Smooth muscle cell (in vitro differentiated cells): ENCODE results near the gene PARVG. TPM values are rescaled to one million over a fixed set of nuclear protein-coding genes. Genes with fewer than 3 reads are reported as not detected.

Experiments used
- DNase-seq: peaks from one replicate; lab custom pipeline; 2025; ENCODE audit not compliant: unreplicated experiment; lab: John Stamatoyannopoulos, UW
- H2AFZ ChIP-seq: fragments of 200-600 bp; sonication (generic); 2 replicates; pipeline ENCODE4 v1.6.0; 2016; ENCODE audit warnings: antibody characterized with exemption, low read depth, mild to moderate bottlenecking
- H3F3A ChIP-seq: fragments of 200-600 bp; sonication (generic); 2 replicates; pipeline ENCODE4 v1.6.0; 2017; ENCODE audit warnings: antibody characterized with exemption, low read depth
- H3K27ac ChIP-seq: fragments of 200-600 bp; sonication (generic); 2 replicates; pipeline ENCODE4 v1.5.1; 2016; ENCODE audit warnings: low read depth, mild to moderate bottlenecking
- H3K27me3 ChIP-seq: fragments of 200-600 bp; sonication (generic); 2 replicates; pipeline ENCODE4 v1.6.1; 2016; ENCODE audit warnings: low read depth, mild to moderate bottlenecking
- H3K36me3 ChIP-seq: fragments of 200-600 bp; sonication (generic); 2 replicates; pipeline ENCODE4 v1.5.1; 2016; ENCODE audit warnings: low read depth
- H3K4me1 ChIP-seq: fragments of 200-600 bp; sonication (generic); 2 replicates; pipeline ENCODE4 v1.5.1; 2016; ENCODE audit warnings: low read depth
- H3K4me2 ChIP-seq: fragments of 200-600 bp; sonication (generic); 2 replicates; pipeline ENCODE4 v1.6.0; 2016; ENCODE audit warnings: mild to moderate bottlenecking
- H3K4me3 ChIP-seq: fragments of 200-600 bp; sonication (generic); 2 replicates; pipeline ENCODE4 v1.5.1; 2016; ENCODE audit warnings: mild to moderate bottlenecking
- H3K79me2 ChIP-seq: fragments of 200-600 bp; sonication (generic); 2 replicates; pipeline ENCODE4 v1.6.0; 2016; ENCODE audit warnings: low read depth, mild to moderate bottlenecking
- H3K9ac ChIP-seq: fragments of 200-600 bp; sonication (generic); 2 replicates; pipeline ENCODE4 v1.6.0; 2016; ENCODE audit warnings: low read depth
- H3K9me3 ChIP-seq: fragments of 200-600 bp; sonication (generic); replicated peaks from 2 replicates; pipeline ENCODE4 v1.5.1; 2016; ENCODE audit warnings: low read depth
- H4K20me1 ChIP-seq: fragments of 200-600 bp; sonication (generic); 2 replicates; pipeline ENCODE4 v1.6.0; 2016; ENCODE audit warnings: low read depth
- CTCF ChIP-seq: fragments of 200-600 bp; sonication (generic); IDR thresholded peaks from 2 replicates; pipeline ENCODE4 v1.5.1; 2017; ENCODE audit warnings: borderline replicate concordance, mild to moderate bottlenecking, antibody characterized with exemption; ENCODE audit not compliant: insufficient read depth, poor library complexity, severe bottlenecking
- WGBS: methylation state at CpG from one replicate; pipeline ENCODE4 v1.1.7; 2016; ENCODE audit warnings: low lambda C conversion rate; 5-methylcytosine and 5-hydroxymethylcytosine counted together
- polyA plus RNA-seq: library from polyadenylated mRNA; unstranded; fragments of >200 nt; fragmentation: Nextera tagmentation; extraction: Ambion mirVana; gene quantifications from 2 replicates; pipeline ENCODE4 v1.2.1, GENCODE V29; 2016
- total RNA-seq: library from RNA; depleted of rRNA; stranded (reverse); fragments of >200 nt; gene quantifications from 2 replicates; pipeline ENCODE4 v1.2.3, GENCODE V29; 2014

PARVG gene
- total and polyA plus RNA-seq, 2 experiments from 2014 or later: 0.90 TPM; not detected in 1

- Histone ChIP-seq H4K20me1 (no peaks in the 10 kb centered on the region), H3F3A (peaks cover 6% of the 10 kb centered on the region), H3K79me2 (no peaks in the 10 kb centered on the region), H3K4me1 (no peaks in the 10 kb centered on the region), H3K4me3 (no peak overlapping the region), H3K27me3 (no peaks in the 10 kb centered on the region), H3K4me2 (no peak overlapping the region), H2AFZ (no peak overlapping the region), H3K36me3 (no peaks in the 10 kb centered on the region), H3K27ac (no peak overlapping the region), H3K9me3 (no peaks in the 10 kb centered on the region), H3K9ac (no peak overlapping the region)
- TF ChIP-seq CTCF: no peak
- DNase-seq: no peak
- WGBS: 93% methylated on average over 3 of the region's 3 CpGs
Measured at GRCh38 chr22:44213489-44214043, 32.8 kb downstream of the PARVG start.

GRCh38 chr22:44214187-44214586 lies 33.5 kb downstream of the PARVG start:
- H3K9ac ChIP-seq: no peak overlapping the region
- H3K27me3 ChIP-seq: no peaks in the 10 kb centered on the region
- H3K9me3 ChIP-seq: no peaks in the 10 kb centered on the region
- WGBS: 91% methylated on average over 3 of the region's 3 CpGs
- no peak for DNase-seq
- H3K27ac ChIP-seq: no peak overlapping the region
- no peaks in the 10 kb centered on the region for H3K36me3 ChIP-seq
- H2AFZ ChIP-seq: no peak overlapping the region
- no peak overlapping the region for H3K4me2 ChIP-seq
- no peak overlapping the region for H3K4me3 ChIP-seq
- peaks cover 6% of the 10 kb centered on the region for H3F3A ChIP-seq
- no peaks in the 10 kb centered on the region for H4K20me1 ChIP-seq
- no peaks in the 10 kb centered on the region for H3K79me2 ChIP-seq
- no peaks in the 10 kb centered on the region for H3K4me1 ChIP-seq
- TF ChIP-seq CTCF: no peak

- Histone ChIP-seq H3K27me3 (no peaks in the 10 kb centered on the region), H3K9me3 (no peaks in the 10 kb centered on the region), H3K9ac (no peak overlapping the region), H3K4me3 (no peak overlapping the region), H3K27ac (no peak overlapping the region), H3K4me1 (no peaks in the 10 kb centered on the region), H3F3A (peaks cover 6% of the 10 kb centered on the region), H4K20me1 (no peaks in the 10 kb centered on the region), H3K36me3 (no peaks in the 10 kb centered on the region), H2AFZ (no peak overlapping the region), H3K4me2 (no peak overlapping the region), H3K79me2 (no peaks in the 10 kb centered on the region)
- DNase-seq: no peak
- TF ChIP-seq CTCF: no peak
- WGBS: 88% methylated on average over 6 of the region's 6 CpGs
Measured at GRCh38 chr22:44214764-44215163, 34.0 kb downstream of the PARVG start.

GRCh38 chr22:44215287-44215686 lies 34.6 kb downstream of the PARVG start:
- Histone ChIP-seq H3K27ac (no peak overlapping the region), H3K79me2 (no peaks in the 10 kb centered on the region), H3K9ac (no peak overlapping the region), H3F3A (peaks cover 6% of the 10 kb centered on the region), H2AFZ (no peak overlapping the region), H3K27me3 (no peaks in the 10 kb centered on the region), H3K9me3 (no peaks in the 10 kb centered on the region), H3K4me3 (no peak overlapping the region), H3K36me3 (no peaks in the 10 kb centered on the region), H3K4me2 (no peak overlapping the region), H4K20me1 (no peaks in the 10 kb centered on the region), H3K4me1 (no peaks in the 10 kb centered on the region)
- DNase-seq: no peak
- TF ChIP-seq CTCF: no peak
- 90% methylated on average over 4 of the region's 4 CpGs for WGBS
